Duodenal mucosa (tissue), 2 donors: ENCODE measurements around the gene TIFAB.

Experiments
- H3K27ac ChIP-seq: one replicate; pipeline ENCODE4 v1.7.0; 2013; ENCODE audit warnings: low read depth, low read length
- H3K27me3 ChIP-seq, 2 donors: one replicate each; pipeline ENCODE4 v1.7.0; 2013; ENCODE audit warnings: low read length in 2 of 2, control low read depth in 1 of 2; ENCODE audit not compliant: insufficient read depth in 2 of 2, control insufficient read depth in 1 of 2
- H3K36me3 ChIP-seq, 2 donors: one replicate each; pipeline ENCODE4 v1.7.0; 2013; ENCODE audit warnings: low read length in 2 of 2, control low read depth in 1 of 2; ENCODE audit not compliant: insufficient read depth in 2 of 2, control insufficient read depth in 1 of 2
- H3K4me1 ChIP-seq, 2 donors: one replicate each; pipeline ENCODE4 v1.7.0; 2013; ENCODE audit warnings: low read length in 2 of 2, control low read depth in 1 of 2; ENCODE audit not compliant: insufficient read depth in 2 of 2, control insufficient read depth in 1 of 2
- H3K4me3 ChIP-seq, 2 donors: one replicate each; pipeline ENCODE4 v1.7.0; 2013; ENCODE audit warnings: low read length in 2 of 2, low read depth in 1 of 2
- H3K9ac ChIP-seq, 2 donors: one replicate each; pipeline ENCODE4 v1.7.0; 2013; ENCODE audit warnings: low read length in 2 of 2, low read depth in 1 of 2
- H3K9me3 ChIP-seq, 2 donors: one replicate each; pipeline ENCODE4 v1.7.0; 2013; ENCODE audit warnings: low read length in 2 of 2, control low read depth in 1 of 2; ENCODE audit not compliant: control insufficient read depth in 1 of 2

Gene TIFAB

DNA sequence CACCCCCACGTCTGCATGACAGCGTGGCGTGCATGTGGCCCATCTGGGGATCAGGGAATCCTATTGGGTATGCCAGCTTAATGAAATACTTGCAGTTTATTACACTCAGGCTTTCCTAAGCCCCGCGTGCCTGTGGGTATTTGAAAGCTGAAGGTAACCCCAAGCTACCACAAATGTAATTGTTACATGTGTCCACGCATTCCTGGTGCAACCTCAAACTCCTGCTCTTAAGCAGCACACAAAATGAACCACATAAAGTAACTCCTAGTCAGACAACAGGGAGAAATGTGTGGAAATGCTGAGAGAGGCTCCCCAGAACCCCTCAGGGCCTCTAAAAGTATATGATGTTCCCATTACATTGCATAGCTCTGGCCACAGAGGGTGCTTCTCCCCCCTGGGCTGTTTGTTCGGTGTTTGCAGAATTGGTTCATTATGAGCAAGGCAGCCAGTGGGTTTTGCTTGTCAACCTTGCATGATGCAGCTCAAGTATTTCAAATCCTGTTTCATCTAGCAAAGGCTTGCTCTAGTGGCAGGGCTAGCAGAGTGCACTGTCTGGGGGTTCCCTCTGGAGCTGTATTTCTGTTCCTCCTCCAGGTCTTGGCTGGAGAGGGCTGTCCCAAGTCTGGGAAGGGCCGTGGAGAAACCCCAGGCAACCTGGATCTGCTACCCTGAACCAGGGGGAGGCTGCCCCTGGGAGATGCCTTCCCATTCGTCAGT, 3.2 kb downstream of the TIFAB start:
- H3K27me3 ChIP-seq, result no peaks in the 10 kb centered on the region
- H3K9me3 ChIP-seq, result no peaks in the 10 kb centered on the region
- H3K9ac ChIP-seq, result no peak overlapping the region
- H3K27ac ChIP-seq, result no peak overlapping the region
- no peaks in the 10 kb centered on the region for H3K36me3 ChIP-seq
- no peaks in the 10 kb centered on the region for H3K4me1 ChIP-seq
- H3K4me3 ChIP-seq, result no peak overlapping the region

DNA sequence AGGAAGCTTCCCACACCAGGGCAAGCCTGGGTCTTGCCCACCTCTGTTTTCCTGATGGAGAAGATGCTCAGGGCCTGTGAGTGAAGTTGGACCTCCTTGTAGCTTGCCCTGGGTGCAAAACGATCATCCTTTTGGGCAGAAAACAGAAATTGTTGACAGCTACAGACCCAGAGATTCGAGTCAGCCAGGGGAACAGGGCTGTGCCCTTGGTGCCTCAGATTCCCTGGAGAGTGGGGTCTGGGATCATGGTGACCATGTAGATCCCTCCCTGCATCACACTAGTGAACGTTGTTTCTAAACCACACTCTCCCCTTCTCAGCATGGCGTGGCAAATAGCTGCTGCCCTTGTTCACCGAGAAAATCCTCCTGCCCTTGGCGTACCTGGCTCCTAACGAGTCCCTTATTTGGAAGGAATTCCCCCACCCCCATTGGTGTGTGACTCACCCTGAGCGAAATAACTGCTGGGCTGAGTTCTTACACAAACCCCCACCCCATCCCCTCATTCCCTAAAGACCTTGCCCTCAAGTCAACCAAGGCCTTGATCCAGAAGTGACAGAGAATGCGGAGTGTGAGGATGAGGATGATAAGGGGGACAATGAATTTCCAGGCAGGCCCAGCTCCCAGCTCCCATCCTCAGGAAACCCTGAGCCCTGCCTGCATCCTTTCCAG, 3.9 kb downstream of the TIFAB start:
- no peaks in the 10 kb centered on the region for H3K9me3 ChIP-seq
- H3K4me1 ChIP-seq, result no peaks in the 10 kb centered on the region
- no peak overlapping the region for H3K27ac ChIP-seq
- no peaks in the 10 kb centered on the region for H3K36me3 ChIP-seq
- no peak overlapping the region for H3K4me3 ChIP-seq
- no peak overlapping the region for H3K9ac ChIP-seq
- no peaks in the 10 kb centered on the region for H3K27me3 ChIP-seq

- Histone ChIP-seq H3K27me3 (no peaks in the 10 kb centered on the region), H3K36me3 (no peaks in the 10 kb centered on the region), H3K27ac (no peak within 1 kb of the TSS), H3K9ac (no peak within 1 kb of the TSS), H3K9me3 (no peaks in the 10 kb centered on the region), H3K4me3 (no peak within 1 kb of the TSS), H3K4me1 (no peaks in the 10 kb centered on the region)
These were observed 4.7 kb downstream of the TIFAB start, which contains the start of gene DCANP1 for GRCh38 chr5:135447298-135447929. TSS of gene DCANP1 (minus strand) at chr5:135447348. CDS start at chr5:135447108, 240 bp downstream.

GRCh38 chr5:135446615-135447014, 5.5 kb downstream of the TIFAB start:
- Histone ChIP-seq H3K27ac (no peak overlapping the region), H3K4me3 (no peak overlapping the region), H3K4me1 (no peaks in the 10 kb centered on the region), H3K9me3 (no peaks in the 10 kb centered on the region), H3K36me3 (no peaks in the 10 kb centered on the region), H3K27me3 (no peaks in the 10 kb centered on the region), H3K9ac (no peak overlapping the region)

GRCh38 chr5:135446206-135446605, 5.9 kb downstream of the TIFAB start:
- H3K36me3 ChIP-seq, result no peaks in the 10 kb centered on the region
- H3K27ac ChIP-seq, result no peak overlapping the region
- no peaks in the 10 kb centered on the region for H3K9me3 ChIP-seq
- H3K4me3 ChIP-seq, result no peak overlapping the region
- H3K9ac ChIP-seq, result no peak overlapping the region
- H3K27me3 ChIP-seq, result no peaks in the 10 kb centered on the region
- H3K4me1 ChIP-seq, result peaks cover 0 to 1% of the 10 kb centered on the region in 2 donors

GRCh38 chr5:135445306-135445985, 6.7 kb downstream of the TIFAB start:
- Histone ChIP-seq H3K36me3 (no peaks in the 10 kb centered on the region), H3K9me3 (no peaks in the 10 kb centered on the region), H3K27ac (no peak overlapping the region), H3K4me1 (peaks cover 0 to 3% of the 10 kb centered on the region in 2 donors), H3K4me3 (no peak overlapping the region), H3K27me3 (no peaks in the 10 kb centered on the region), H3K9ac (no peak overlapping the region)

- Histone ChIP-seq H3K9me3 (no peaks in the 10 kb centered on the region), H3K9ac (no peak overlapping the region), H3K27ac (no peak overlapping the region), H3K36me3 (no peaks in the 10 kb centered on the region), H3K27me3 (no peaks in the 10 kb centered on the region), H3K4me3 (no peak overlapping the region), H3K4me1 (peaks cover 0 to 3% of the 10 kb centered on the region in 2 donors)
These were observed 7.3 kb downstream of the TIFAB start for GRCh38 chr5:135444881-135445280.

GRCh38 chr5:135444360-135444759, 7.8 kb downstream of the TIFAB start:
- no peaks in the 10 kb centered on the region for H3K36me3 ChIP-seq
- H3K4me3 ChIP-seq, result no peak overlapping the region
- no peak overlapping the region for H3K9ac ChIP-seq
- no peak overlapping the region for H3K27ac ChIP-seq
- no peaks in the 10 kb centered on the region for H3K27me3 ChIP-seq
- peaks cover 0 to 3% of the 10 kb centered on the region in 2 donors for H3K4me1 ChIP-seq
- no peaks in the 10 kb centered on the region for H3K9me3 ChIP-seq

DNA sequence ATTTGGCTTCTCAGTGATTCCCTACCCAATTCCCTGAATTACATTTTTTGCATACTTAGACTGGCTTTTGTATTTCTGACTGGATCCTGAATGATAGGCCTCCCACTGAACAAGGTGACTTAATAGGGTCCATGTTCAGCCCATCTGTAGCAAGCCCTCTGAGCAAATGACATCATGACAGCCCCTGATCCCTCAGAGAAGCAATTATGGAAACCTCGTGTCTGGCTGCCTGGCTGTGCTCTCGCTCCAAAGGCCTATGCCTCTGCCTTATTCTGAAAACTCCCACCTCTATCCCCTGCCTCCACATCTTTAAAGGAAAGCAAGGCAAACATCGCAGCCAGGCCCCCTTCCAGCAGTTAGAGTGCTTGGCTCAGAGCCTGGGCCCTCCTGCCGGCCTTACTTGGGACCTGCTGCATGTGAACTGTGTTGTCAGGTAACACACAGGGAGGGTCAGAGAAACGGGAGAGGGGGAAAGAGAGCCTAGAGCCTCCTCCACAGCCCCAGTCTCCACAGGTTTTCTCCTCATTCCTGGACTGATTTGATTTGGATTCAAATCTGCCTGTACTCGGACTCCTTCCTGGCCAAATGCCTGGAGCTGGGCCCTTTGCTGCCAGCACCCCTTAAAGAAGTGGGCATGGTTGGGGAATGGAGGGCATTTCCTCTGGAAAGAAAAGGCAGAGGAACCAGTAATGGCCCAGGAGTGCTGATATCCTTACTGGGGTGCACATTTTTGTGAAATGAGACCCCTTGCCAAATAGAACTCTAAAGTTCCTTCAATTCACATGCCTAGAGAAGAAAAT, 8.8 kb downstream of the TIFAB start:
- no peak overlapping the region for H3K9ac ChIP-seq
- H3K4me3 ChIP-seq, result no peak overlapping the region
- no peak overlapping the region for H3K27ac ChIP-seq
- H3K9me3 ChIP-seq, result no peaks in the 10 kb centered on the region
- H3K27me3 ChIP-seq, result no peaks in the 10 kb centered on the region
- H3K36me3 ChIP-seq, result no peaks in the 10 kb centered on the region
- H3K4me1 ChIP-seq, result peaks cover 3 to 9% of the 10 kb centered on the region in 2 donors
